Neural cell (in vitro differentiated cells): ENCODE data around the gene WDR4.

Experiments used
- CTCF ChIP-seq: fragments of 450-650 bp; IDR thresholded peaks from 2 replicates; pipeline ENCODE4 v1.5.1; 2014; ENCODE audit warnings: antibody characterized with exemption, mild to moderate bottlenecking, moderate library complexity; ENCODE audit not compliant: poor library complexity, severe bottlenecking
- EP300 ChIP-seq: fragments of 450-650 bp; conservative IDR thresholded peaks from 2 replicates; pipeline ENCODE4 v1.6.1; 2014; ENCODE audit warnings: antibody characterized with exemption, mild to moderate bottlenecking, moderate library complexity; ENCODE audit not compliant: poor library complexity, severe bottlenecking
- EZH2 ChIP-seq: fragments of 200-600, 300-800 bp; shearing (Covaris generic), sonication (generic); IDR thresholded peaks from 2 replicates; pipeline ENCODE4 v1.6.1; 2014; ENCODE audit warnings: antibody characterized with exemption, low read length, borderline replicate concordance, mild to moderate bottlenecking; ENCODE audit not compliant: insufficient read depth, poor library complexity, severe bottlenecking
- SMC3 ChIP-seq: fragments of 450-650 bp; conservative IDR thresholded peaks from 2 replicates; pipeline ENCODE4 v1.6.1; 2014; ENCODE audit warnings: antibody characterized with exemption, mild to moderate bottlenecking, moderate library complexity; ENCODE audit not compliant: poor library complexity
- TF ChIP-seq, protein P1 (sequence below): IDR thresholded peaks from 2 replicates; pipeline ENCODE4 v1.6.1; 2012; ENCODE audit warnings: borderline replicate concordance

DNA sequence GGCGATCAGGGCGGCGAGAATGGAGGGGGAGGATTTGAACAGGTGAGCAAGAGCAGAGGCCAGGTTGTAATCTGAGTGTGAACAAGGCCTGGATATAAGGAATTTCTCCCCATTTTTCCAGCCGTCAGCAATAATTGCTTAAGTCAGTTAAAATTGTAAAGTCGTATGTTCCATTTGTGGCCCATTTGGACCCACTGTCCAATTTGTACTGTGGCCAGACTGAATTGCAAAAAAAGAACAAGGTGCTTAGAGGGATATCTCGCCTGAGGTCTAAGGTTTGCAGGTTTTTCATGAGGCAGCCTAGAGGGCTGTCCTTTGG, 45.1 kb upstream of the WDR4 start:
- TF ChIP-seq CTCF (no peak), SMC3 (no peak), EZH2 (no peak), EP300 (no peak)
- TF ChIP-seq, protein P1, sequence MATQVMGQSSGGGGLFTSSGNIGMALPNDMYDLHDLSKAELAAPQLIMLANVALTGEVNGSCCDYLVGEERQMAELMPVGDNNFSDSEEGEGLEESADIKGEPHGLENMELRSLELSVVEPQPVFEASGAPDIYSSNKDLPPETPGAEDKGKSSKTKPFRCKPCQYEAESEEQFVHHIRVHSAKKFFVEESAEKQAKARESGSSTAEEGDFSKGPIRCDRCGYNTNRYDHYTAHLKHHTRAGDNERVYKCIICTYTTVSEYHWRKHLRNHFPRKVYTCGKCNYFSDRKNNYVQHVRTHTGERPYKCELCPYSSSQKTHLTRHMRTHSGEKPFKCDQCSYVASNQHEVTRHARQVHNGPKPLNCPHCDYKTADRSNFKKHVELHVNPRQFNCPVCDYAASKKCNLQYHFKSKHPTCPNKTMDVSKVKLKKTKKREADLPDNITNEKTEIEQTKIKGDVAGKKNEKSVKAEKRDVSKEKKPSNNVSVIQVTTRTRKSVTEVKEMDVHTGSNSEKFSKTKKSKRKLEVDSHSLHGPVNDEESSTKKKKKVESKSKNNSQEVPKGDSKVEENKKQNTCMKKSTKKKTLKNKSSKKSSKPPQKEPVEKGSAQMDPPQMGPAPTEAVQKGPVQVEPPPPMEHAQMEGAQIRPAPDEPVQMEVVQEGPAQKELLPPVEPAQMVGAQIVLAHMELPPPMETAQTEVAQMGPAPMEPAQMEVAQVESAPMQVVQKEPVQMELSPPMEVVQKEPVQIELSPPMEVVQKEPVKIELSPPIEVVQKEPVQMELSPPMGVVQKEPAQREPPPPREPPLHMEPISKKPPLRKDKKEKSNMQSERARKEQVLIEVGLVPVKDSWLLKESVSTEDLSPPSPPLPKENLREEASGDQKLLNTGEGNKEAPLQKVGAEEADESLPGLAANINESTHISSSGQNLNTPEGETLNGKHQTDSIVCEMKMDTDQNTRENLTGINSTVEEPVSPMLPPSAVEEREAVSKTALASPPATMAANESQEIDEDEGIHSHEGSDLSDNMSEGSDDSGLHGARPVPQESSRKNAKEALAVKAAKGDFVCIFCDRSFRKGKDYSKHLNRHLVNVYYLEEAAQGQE, result no peak
